Hippocampal formation (tissue), 2 donors: Measurements from ENCODE around the gene CACNG4.
A peak's percentile ranks its signal among the peaks of the same experiment; 100 is the strongest.

ENCODE experiments used
- DNase-seq, 2 donors: peaks; one replicate each; lab custom pipeline; 2025; lab: John Stamatoyannopoulos, UW

Gene CACNG4

DNA sequence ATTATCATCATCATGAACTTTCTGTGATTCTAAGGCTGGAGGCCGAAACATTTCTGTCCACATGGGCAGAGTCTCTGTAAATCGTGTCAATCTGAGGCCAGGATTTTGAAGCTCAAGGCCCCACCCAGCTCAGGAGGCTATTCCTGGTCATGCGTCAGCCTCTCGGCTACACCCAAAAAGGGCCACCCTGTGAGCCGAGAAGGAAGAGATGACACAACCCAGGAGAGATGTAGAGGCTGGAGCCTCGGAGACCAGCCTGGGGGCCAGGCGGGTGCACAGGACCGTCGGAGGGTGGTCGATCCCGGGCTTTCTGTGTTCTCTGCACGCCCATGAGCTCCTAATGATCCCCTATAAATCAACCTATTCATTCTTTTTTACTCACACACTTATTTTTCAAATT is 78.8 kb downstream of the CACNG4 start:
- DNase-seq, result no peak

DNA sequence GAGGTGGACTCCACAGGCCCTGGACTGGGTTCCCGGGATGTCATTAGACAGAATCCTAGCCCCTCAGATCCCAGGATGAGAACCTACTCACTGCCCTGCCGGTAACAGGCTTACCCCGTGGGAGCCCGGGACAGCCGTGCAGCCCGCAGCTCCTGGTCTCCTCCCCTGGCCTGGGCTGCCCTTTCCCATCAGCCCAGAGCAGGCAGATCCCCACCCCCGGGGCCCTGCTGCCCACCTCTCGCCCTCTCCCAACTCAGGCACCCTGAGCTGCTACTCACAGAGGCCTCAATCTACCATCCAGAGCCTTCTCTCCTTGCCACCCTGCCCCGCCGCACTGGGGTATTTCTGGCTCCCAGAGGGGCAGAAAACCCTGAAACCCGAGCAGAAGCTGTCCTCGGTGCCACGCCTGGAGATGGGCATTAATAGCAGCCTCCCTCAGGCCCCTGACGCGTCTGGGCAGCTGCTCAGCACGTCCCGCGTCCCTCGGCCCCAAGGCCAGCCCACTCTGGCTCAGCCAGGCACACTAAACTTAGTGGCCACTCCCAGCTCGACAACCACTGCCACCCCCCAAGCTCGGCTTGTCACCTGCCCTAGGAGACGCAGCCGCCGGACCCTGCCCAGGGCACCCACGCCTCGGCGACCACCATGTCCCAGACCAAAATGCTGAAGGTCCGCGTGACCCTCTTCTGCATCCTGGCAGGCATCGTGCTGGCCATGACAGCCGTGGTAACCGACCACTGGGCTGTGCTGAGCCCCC is 79.7 kb downstream of the CACNG4 start, which contains the start of gene CACNG1:
Gene CACNG1, plus strand, starts transcription at position 539 of the 757 bp plus-strand sequence. Its CDS starts 107 bp downstream, at position 646.
- no peak for DNase-seq

DNA sequence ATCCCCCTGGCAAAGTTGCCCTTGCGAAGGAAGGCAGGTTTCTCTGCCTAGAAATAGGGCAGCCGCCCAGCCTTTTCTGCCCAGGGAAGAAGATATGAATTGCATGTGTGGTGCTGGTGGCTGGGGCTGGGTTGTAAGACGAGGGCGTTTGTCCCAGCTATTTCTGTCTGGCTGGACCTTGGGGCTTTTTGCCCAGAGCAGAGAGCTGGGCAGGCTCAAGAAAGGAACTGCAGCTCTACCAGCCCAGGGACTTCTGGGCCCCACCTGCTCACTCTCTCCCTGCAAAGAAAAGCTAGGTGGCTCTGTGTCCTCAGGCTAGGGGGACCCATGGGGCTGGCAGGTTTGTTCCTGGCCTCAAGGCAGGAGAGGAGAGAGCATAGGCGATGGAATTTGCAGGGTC is 80.4 kb downstream of the CACNG4 start:
- DNase-seq, result no peak

DNA sequence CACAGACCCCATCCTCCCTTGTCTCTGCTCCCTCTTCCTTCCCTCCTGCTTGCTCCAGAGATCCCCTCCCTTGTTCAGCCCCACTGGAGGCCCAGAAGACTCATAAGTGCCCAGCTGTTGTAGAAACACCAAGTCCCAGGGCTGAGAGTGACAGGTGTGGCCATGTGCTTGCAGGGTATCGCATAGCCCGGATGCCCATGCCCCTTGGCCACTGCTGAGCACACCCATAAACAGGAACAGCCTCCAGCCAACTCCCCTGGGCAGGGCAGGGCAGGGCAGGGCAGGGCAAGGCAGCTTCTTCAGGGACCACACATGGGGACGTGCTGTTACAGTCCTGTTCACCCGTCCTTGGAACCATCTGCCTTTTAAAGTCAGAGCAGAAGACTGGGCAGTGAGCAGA is 81.9 kb downstream of the CACNG4 start:
- DNase-seq, result no peak

DNA sequence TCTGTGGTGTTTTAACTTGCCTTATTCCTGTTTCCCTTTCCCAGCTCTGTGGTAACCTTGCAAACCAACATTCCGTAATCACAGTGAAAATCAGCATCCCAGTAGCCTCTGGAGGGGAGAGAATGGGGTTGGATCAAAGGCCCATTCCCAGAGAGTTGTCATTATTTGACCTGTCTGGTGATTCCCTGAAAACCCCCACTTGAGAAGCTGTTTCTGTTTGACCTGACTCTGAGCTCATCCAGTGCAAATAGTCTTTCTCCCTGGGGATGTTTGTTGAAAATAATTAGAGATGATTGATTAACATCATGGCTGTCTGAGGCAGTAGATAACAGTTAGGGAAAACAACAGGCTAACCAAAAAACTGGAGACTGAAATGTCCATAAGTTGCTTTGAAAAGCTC is 82.9 kb downstream of the CACNG4 start:
- DNase-seq, result no peak

DNA sequence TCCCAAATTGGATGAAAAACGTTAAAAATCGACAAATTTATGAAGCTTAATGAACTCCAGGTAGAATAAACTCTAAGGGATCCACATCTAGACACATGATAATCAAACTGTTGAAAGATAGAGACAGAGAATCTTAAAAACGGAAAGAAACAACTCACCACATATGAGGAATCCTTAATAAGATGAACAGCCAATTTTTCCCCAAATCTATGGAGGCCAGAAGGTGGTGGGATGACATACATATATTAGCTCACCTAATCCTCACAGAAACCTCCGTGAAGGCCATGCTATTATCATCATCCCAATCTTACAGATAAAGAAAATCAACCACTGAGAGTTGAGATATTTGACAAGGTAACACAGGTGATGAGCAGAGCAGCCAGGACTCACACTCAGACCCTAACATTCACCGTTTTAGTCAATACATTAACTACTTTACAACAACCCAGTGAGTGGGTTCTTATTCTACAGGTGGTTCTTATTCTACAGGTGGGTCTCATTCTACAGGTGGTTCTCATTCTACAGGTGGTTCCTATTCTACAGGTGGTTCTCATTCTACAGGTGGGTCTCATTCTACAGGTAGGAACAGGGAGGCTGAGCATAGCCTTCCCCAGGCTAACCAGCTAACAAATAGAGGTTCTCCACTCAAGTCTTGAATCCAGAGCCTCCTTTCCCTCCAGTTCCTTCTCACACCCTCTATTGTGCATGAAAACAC is 84.7 kb downstream of the CACNG4 start:
- no peak for DNase-seq

DNA sequence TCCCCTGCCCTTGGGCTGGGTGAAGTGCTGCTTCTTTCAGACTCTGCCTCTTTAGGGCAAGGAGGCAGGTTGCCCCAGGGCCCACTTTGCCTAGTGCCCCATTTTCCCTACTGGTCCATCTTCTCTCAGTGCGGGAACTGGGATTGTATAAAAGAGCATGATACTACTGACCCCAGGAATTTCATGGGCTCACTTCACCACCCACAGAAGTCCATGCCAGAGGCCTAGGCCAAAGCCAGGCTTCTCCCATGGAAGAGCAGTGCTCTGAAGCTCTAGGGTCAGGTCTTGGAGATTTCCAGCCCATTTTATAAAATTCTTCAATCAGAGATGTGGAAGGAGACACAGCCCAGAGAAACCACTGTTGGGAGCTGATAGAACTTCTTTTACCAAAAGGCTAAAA is 85.6 kb downstream of the CACNG4 start:
- DNase-seq, result no peak

DNA sequence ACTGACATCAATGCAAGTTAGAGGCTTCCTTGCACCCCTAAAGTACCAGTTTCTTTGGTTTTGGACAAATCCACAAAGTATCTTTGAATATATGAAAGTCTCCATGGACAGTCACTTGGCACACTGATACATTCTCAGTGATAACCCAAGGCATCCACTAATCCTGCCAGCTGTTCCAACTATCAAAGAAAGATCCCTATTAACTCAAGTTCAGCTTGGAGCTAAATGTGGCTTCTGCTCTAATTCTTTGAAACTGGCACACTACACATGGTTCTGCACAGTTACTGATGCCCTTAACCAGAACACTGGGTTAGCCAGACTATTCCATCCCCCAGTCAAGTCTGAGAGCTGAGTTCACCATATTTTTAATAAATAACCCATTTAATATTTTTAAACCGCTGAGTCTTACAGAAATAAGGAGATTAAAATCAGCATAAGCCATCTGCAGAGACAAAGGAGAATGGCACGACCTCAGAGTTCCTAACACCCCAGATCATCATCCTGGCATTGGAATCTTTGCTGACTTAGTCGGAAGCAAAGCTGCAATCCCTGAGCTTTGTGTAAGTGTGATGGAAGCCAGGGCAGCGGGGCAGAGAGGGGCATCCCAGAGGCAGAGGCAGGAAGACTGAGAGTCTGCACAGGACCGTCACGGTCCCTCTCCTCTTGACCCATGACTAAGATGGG is 86.1 kb downstream of the CACNG4 start:
- no peak for DNase-seq

DNA sequence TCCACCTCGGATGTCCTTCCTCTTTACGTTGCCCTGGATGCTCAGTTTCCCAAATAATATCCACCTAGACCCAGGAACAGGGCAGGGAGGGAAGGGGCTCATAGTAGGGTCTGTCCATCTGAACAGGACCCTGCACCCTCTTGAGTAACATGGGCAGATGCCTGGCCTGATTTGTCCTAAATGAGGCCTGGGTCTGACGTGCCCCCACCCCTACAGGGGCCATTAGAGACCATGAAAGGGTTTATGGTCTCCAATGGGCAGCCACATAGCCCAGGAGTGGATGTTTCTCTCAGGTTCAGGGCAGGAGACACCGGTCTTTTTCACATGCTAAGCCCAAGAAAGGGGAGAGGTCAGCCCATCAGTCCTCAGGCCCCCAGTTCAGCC is 86.6 kb downstream of the CACNG4 start:
- no peak for DNase-seq

DNA sequence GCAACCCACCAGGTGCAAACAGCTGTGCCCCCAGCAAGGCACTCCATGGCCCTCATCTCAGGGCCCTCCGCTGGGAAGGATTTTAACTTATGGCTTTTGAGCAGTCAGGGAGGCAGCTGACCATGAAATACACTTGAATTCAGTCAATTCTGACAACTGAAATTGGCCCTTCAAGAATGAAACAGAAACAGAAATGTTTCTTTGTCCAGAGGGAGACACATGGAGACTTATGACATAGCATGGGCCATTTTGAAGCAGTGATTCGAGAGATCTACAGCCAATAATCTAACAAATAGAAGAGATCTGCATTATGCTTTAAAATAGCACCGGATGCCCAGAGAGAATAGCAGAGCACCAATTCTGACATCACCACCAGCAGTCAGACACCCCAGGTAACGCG is 87.3 kb downstream of the CACNG4 start:
- no peak for DNase-seq

DNA sequence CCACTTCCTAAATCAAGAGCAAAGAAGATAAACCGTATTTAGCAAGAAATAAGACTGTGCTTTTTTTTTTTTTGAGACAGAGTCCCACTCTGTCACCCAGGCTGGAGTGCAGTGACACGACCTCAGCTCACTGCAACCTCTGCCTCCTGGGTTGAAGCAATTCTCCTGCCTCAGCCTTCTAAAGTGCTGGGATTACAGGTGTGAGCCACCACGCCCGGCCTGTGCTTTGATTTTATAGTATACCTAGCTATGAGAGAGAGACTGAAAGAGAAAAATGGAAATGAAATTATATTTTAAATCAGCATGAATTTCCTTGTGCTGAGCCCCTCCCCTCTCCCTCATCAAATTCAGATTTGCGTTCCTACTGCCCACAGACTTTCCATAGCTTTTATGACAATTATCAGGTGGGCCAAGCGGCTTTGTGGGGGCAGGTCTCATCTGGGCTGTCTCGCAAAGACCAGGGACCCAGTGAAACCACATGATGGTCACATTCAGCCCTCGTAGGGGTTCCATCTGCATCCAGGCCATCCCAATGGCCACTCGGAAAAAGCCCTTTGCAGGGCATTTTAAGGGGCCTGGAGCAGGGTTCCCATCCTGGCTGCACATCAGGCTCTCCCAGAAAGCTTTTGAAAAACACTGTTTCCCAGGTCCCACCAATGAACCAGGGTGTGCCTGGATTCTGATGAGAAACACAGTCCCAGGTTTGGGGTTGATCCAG is 88.4 kb downstream of the CACNG4 start:
- no peak for DNase-seq

DNA sequence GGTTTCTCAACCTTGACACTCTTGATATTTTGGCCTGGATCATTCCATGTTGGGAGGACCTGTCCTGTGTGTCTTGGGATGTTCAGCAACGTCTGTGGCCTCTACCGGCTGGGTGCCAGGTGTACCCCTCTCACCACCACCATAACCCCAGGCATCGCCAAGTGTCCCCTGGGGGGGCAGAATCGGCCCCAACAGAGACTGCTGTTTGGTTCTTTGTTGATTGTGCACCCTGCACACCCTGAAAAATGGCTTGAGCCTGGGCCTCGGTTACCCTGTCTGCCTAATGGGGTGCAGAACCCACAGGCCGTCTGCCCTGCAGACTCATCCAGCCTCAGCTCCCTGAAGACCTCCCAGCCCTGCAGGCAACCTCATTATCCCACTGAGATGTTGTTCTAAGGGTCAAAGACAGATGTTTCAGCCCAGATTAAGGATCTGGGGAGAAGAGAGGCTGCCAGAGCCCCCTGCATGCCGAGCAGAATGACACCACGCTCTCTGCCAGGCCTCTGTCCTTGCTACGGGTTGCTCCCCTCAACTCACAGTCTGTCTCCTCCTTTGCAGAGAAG is 89.0 kb downstream of the CACNG4 start:
- no peak for DNase-seq

DNA sequence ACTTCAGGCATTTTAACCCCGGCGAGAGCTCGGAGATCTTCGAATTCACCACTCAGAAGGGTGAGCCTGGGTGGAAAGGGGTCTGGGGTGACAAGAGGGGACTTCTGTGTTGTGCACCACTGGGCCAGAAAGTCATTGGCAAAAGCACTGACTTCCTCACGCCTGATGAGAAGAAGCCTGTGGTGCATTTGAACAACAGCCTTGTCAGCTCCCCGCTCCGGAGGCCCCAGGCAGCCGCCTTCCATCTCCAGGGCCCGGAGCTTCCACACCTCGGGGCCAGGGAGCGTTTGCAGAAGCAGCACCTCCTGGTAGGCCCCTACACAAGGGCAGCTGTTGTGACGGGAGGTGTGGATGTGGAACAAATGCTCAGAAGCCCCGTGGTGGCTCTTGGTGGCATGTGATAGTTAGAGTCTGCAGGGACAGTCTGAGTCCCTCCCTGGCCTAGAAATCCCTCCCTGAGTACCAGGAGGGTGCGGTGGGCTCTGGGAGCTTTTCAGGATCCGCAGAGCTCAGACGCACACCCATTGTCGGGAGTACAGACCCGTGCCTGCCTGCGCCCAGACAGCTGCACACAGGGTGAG is 89.6 kb downstream of the CACNG4 start:
- DNase-seq, result no peak

DNA sequence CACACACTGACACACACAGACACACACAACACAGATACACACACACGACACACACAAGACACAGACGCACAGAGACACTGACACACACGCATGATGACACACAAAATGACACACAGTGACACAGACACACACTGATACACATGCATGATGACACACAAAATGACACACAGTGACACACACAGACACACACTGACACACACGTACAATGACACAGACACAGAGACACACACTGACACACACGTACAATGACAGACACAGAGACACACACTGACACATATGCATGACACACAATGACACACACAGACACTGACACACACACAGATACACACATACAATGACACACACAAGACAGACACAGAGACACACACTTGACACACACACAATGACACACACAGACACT is 90.1 kb downstream of the CACNG4 start:
- no peak for DNase-seq

DNA sequence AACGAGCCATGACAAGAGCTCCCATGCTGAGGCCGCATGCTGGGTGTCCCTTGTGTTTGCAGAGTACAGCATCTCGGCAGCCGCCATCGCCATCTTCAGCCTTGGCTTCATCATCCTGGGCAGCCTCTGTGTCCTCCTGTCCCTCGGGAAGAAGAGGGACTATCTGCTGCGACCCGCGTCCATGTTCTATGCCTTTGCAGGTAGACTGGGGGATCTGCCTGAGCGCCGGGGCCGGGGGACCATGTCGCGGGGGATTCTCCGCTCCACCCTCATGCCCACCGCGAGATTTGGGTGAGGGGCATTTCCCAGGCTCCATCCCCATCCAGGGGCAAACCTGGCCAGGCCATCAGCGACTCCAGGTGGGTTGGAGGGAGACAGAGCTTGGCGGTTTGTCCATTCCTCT is 90.5 kb downstream of the CACNG4 start:
- DNase-seq, result no peak

DNA sequence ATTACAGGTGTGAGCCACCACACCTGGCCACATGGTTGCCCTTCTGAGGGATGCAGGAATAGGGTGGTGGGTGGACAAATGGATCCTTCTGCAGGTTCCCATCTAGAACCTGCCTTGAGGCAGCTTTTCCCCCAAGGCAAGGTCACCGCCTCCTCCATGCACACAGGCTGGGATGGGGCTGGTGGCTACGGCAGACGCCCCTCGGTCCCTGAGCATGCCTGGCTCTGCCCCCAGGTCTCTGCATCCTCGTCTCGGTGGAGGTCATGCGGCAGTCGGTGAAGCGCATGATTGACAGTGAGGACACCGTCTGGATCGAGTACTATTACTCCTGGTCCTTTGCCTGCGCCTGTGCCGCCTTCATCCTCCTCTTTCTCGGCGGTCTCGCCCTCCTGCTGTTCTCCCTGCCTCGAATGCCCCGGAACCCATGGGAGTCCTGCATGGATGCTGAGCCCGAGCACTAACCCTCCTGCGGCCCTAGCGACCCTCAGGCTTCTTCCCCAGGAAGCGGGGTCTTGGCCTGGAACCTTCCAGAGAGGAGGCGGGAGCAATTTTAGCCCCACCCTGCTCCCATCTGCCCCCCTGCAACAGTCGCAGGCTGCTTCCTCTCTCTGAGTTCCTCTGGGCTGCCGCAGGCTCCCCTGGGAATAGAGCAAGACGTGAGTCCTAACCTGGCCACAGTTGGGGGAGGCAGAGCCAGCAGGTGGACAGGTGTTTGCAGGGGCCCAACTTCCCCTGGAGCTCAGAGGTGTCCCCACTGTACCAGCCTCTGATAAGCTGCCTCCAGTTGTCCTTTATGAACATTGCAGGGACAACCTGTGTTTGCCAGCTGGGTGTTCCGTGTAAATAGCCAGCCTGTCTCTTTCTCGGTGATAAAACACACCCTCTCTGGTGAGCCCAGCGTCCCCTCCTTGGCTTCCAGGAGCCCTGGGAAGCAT is 91.6 kb downstream of the CACNG4 start:
- no peak for DNase-seq

DNA sequence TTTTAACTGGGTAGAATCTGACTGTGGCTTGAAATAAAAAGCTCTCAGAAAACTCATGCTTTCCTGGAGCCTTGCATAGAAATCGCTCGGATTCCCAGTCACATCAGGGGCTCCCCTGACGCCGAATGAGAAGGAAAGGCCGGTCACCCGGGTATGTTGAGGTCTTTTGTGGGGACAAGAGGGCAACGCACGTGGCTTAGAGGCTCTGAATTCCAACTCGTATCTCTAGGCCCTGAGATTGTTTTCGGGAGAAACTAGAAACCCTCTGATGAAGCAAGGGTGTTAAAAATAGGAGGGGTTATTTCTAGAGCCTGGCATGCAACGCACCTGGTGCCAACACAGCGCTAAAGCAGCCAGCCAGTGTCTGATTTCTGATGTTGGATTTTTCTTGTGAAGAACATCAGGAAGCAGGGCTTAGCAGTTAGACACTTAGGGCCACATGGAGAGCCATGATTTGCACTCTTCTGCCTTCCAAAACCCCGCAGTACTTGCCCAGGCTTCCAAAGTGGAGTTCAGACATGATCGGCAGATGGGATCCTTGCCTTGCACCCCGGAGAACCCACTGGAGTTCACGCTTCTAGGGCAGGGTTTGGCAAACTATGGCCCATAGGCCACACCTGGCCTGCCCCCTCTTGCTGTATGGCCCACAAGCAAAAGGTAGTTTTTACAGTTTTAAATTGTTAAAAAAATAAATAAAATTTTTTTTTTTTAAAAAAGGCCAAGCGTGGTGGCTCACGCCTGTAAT is 92.4 kb downstream of the CACNG4 start:
- no peak for DNase-seq

DNA sequence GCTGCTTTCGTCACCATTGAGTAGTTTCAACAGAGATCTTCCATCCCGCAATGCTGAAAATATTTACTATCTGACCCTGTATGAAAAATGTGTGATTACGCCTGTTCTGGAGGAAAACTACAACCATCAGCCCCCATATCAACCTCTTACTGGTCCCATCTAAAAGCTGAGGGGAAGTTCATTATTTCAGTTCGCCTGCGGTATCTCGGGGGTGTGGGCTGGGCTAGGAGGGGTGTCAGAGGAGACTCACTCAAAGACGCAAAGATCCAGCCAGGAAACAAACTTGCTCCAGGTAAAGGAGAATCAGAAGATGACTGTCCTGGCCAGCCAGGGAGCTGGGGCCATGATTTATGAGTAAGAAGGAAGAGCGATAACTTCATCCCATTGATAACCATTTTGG is 93.5 kb downstream of the CACNG4 start:
- no peak for DNase-seq

DNA sequence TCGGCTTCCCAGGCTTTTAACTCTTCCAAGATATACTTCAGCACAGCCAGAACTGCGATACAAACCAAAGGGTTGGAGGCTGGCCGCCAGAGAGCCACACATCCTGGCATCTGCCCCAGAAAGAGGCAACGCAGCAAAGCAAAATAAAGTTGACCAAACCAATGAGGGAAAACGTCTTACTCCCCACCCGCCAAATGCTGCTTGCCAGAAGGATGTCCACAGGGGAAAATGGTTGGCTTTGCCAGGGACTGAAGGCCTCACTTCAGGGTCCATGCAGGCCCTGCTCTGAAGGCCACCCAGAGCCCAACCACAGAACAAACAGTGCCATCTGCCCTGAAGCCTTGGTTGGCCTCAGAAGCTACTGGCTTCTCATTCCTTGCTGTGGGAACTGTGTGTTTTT is 94.9 kb downstream of the CACNG4 start:
- peak in 1 of 2 donors; percentile 2 for DNase-seq

DNA sequence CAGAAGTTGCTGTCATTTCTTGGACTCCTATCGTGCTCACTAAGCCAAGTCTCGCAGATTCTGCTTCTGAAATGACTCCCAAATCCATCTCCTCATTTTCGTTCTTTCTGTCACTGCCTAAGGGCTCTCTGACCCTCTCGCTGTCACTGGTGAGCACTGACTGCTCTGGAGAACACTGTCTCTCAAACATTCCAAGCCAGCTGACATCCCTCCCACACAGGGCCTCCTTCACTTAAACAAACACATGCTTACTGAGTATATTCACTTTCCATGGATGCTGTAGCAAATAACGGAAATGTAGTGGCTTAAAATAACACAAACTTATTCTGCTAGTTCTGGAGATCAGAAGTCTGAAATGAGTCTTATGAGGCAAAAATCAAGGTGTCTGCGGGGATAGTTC is 98.6 kb downstream of the CACNG4 start:
- DNase-seq, result no peak
